ENCODE data around the gene NAA10. TPM values are rescaled to one million over a fixed set of nuclear protein-coding genes. Genes with fewer than 3 reads are reported as not detected.
A peak's percentile ranks its signal among the peaks of the same experiment; 100 is the strongest.

The NAA10 gene
- total and polyA plus RNA-seq, 7 donors: 57.4 to 128 (median 84.7) TPM

DNA sequence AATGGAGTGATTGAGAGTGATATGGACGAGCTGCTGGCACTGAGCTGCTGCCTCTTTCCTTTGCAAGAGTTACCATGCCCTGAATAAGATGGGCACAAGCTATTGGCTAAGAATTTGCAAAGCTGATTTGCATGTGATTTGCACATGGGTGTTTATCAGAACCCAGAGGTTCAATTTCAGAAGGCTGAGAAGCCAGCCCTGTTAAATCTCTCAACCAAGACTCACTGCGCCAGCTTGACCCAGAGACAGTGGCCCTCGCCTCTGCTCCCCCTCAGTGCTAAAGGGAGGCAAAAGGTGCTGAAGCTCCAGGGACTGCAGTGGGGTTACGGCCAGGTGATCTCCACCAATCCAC is 9.5 kb downstream of the NAA10 start:
- intact Hi-C loops (cut with DNase I): loop anchor here (5.0 kb wide), 1 partner anchor 133 kb away; the partner anchor contains the start of genes IDH3G and SSR4
- no peaks in the 10 kb centered on the region for H3K27me3 ChIP-seq
- H3K36me3 ChIP-seq: peaks cover 0 to 6% (median under 1%) of the 10 kb centered on the region in 4 donors
- H3K27ac ChIP-seq: peak overlapping the region; percentile 90 to 96 (median 95)
- peaks cover 0 to 51% (median 38%) of the 10 kb centered on the region in 4 donors for H3K4me1 ChIP-seq
- 44 to 85% methylated on average over 4 of the region's 4 CpGs for WGBS, 2 donors
- H3K9me3 ChIP-seq: no peaks in the 10 kb centered on the region
- H3K4me3 ChIP-seq: peak overlapping the region in 3 of 4 donors; percentile 10 to 63 (median 22)
- TF ChIP-seq POLR2AphosphoS5 (IDR thresholded peaks at IDR 0.05) (no peak), EP300 (IDR thresholded peaks at IDR 0.05) (no peak), POLR2A (IDR thresholded peaks at IDR 0.05) (no peak)
- TF ChIP-seq, protein P1, sequence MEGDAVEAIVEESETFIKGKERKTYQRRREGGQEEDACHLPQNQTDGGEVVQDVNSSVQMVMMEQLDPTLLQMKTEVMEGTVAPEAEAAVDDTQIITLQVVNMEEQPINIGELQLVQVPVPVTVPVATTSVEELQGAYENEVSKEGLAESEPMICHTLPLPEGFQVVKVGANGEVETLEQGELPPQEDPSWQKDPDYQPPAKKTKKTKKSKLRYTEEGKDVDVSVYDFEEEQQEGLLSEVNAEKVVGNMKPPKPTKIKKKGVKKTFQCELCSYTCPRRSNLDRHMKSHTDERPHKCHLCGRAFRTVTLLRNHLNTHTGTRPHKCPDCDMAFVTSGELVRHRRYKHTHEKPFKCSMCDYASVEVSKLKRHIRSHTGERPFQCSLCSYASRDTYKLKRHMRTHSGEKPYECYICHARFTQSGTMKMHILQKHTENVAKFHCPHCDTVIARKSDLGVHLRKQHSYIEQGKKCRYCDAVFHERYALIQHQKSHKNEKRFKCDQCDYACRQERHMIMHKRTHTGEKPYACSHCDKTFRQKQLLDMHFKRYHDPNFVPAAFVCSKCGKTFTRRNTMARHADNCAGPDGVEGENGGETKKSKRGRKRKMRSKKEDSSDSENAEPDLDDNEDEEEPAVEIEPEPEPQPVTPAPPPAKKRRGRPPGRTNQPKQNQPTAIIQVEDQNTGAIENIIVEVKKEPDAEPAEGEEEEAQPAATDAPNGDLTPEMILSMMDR (IDR thresholded peaks at IDR 0.05): no peak
- no peak for DNase-seq

GRCh38 chrX:153924149-153924861 is 10.5 kb downstream of the NAA10 start:
- no peaks in the 10 kb centered on the region for H3K27me3 ChIP-seq
- 19 to 38% methylated on average over 14 of the region's 14 CpGs for WGBS, 2 donors
- no peak overlapping the region for H3K4me3 ChIP-seq
- no peaks in the 10 kb centered on the region for H3K9me3 ChIP-seq
- no peaks in the 10 kb centered on the region for H3K36me3 ChIP-seq
- peak overlapping the region in 3 of 4 donors; percentile 14 to 44 (median 22) for H3K27ac ChIP-seq
- DNase-seq: no peak
- H3K4me1 ChIP-seq: peaks cover 0 to 51% (median 37%) of the 10 kb centered on the region in 4 donors
- TF ChIP-seq, protein P1 (IDR thresholded peaks at IDR 0.05): no peak
- TF ChIP-seq POLR2AphosphoS5 (IDR thresholded peaks at IDR 0.05) (no peak), POLR2A (IDR thresholded peaks at IDR 0.05) (no peak), EP300 (IDR thresholded peaks at IDR 0.05) (no peak)
- intact Hi-C loops (cut with DNase I): no loop called here

DNA sequence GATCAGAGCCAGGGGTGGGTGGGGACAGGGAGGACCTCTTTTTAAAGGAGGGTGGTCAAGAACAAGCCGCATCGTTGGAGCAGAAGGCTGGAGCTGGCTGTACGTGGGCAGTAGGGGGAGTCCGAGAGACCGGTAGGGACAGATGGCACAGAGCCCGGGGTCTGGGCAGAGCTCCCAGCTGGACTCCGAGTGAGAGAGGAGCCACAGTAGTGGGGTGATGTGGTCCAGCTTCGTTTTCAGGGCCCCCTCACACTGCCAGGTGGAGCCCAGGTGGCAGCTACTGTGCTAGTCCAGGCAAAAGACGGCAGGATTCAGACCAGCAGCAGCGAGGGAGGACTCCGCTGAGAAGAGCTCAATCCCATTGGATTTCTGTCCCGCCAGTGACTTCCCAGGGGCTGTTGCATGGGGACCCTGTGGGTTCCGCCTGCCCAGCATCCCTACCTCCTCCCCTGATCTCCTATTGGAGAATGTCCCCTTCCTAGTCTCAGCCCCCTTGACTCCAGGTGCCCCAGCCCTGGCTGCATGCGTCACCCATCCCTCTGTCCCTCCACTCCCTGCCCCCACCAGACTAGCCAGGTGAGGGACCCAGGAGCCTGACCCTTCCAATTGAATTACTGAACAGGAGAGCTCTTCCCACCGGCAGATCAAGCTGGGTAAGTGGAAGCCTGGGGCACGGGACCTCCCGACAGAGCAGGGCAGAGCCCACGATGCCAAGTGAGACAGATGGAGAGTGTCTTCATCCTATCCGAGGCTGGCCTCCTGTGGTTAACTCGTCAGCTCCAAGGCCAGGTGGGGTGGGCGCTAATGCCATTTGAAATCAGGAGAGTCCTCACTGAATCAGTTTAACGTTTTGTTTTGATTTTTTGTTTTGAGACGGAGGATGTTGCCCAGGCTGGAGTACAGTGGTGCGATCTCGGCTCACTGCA is 11.6 kb downstream of the NAA10 start:
- TF ChIP-seq POLR2AphosphoS5 (IDR thresholded peaks at IDR 0.05): peak in 2 of 4 donors; percentile 15 to 17
- TF ChIP-seq, protein P1 (IDR thresholded peaks at IDR 0.05): peak; percentile 11 to 49 (median 22)
- TF ChIP-seq EP300 (IDR thresholded peaks at IDR 0.05): no peak
- TF ChIP-seq POLR2A (IDR thresholded peaks at IDR 0.05): no peak
- intact Hi-C loops (cut with DNase I): loop anchor here (2.0 kb wide), 1 partner anchor 94 kb away; no protein-coding TSS in a partner anchor
- no peaks in the 10 kb centered on the region for H3K27me3 ChIP-seq
- peak overlapping the region in 1 of 4 donors; percentile 11 for H3K27ac ChIP-seq
- peak; percentile 94 for DNase-seq
- WGBS, 2 donors: 54 to 60% methylated on average over 25 of the region's 25 CpGs
- H3K4me3 ChIP-seq: no peak overlapping the region
- no peaks in the 10 kb centered on the region for H3K9me3 ChIP-seq
- no peaks in the 10 kb centered on the region for H3K36me3 ChIP-seq
- peaks cover 0 to 42% (median 30%) of the 10 kb centered on the region in 4 donors for H3K4me1 ChIP-seq

GRCh38 chrX:153921511-153922446 is 13.1 kb downstream of the NAA10 start:
- DNase-seq: no peak
- peak overlapping the region in 3 of 4 donors; percentile 59 to 65 (median 63) for H3K27ac ChIP-seq
- intact Hi-C loops (cut with DNase I): loop anchor here (2.0 kb wide), 1 partner anchor 93 kb away; no protein-coding TSS in a partner anchor

More at GRCh38 chrX:153921511-153922446, 13.1 kb downstream of the NAA10 start:
- 60 to 80% methylated on average over 40 of the region's 40 CpGs for WGBS, 2 donors
- no peaks in the 10 kb centered on the region for H3K36me3 ChIP-seq
- peak overlapping the region in 1 of 4 donors; percentile 16 for H3K4me3 ChIP-seq
- TF ChIP-seq, protein P1 (IDR thresholded peaks at IDR 0.05): no peak
- no peak for TF ChIP-seq POLR2A (IDR thresholded peaks at IDR 0.05)
- TF ChIP-seq POLR2AphosphoS5 (IDR thresholded peaks at IDR 0.05): no peak
- peaks cover 0 to 32% (median 25%) of the 10 kb centered on the region in 4 donors for H3K4me1 ChIP-seq
- no peaks in the 10 kb centered on the region for H3K27me3 ChIP-seq
- H3K9me3 ChIP-seq: no peaks in the 10 kb centered on the region
